Endothelial cell of umbilical vein (primary cell): ENCODE results near the gene MYCBP2. TPM values are rescaled to one million over a fixed set of nuclear protein-coding genes. Genes with fewer than 3 reads are reported as not detected.

ENCODE experiments used
- BruUV-seq: library from RNA; stranded (reverse); fragments of 400-500 nt; replicated peaks from 2 replicates; lab custom pipeline; 2021; lab: Mats Ljungman, UMichigan
- CTCF ChIA-PET: fragments of 300-600, 350-600 bp; sonication (Branson Sonifier 250); formaldehyde crosslinking; loops from one replicate; lab custom pipeline; 2021; ENCODE audit warnings: antibody characterized with exemption, inconsistent platforms; lab: Charles Lee
- POLR2A ChIA-PET: fragments of 300-600, 350-600 bp; sonication (Branson Sonifier 250); formaldehyde crosslinking; loops from one replicate; lab custom pipeline; 2021; ENCODE audit warnings: antibody characterized with exemption, inconsistent platforms; lab: Charles Lee
- DNase-seq: peaks from one replicate; pipeline ENCODE4 v3.0.0-alpha.2; 2011; ENCODE audit warnings: low read depth, low spot score
- FAIRE-seq: peaks from 2 replicates; lab custom pipeline; 2011; peaks lifted over from hg19 to GRCh38; lab: Jason Lieb, UNC
- H2AFZ ChIP-seq: 2 replicates; pipeline ENCODE4 v1.6.0; 2012; ENCODE audit warnings: low read depth, low read length, control low read depth, inconsistent platforms
- H3K27ac ChIP-seq: 2 replicates; pipeline ENCODE4 v1.5.1; 2011; ENCODE audit warnings: low read depth, mild to moderate bottlenecking, control low read depth, low read length, moderate library complexity; ENCODE audit not compliant: insufficient read depth
- H3K27me3 ChIP-seq, 2 experiments: 2 replicates each; pipeline versions ENCODE4 v1.6.0 to v1.6.1; 2011; ENCODE audit warnings: low read length in 2 of 2, mixed read lengths in 1 of 2; ENCODE audit not compliant: control insufficient read depth in 2 of 2, insufficient read depth in 2 of 2
- H3K36me3 ChIP-seq, 2 experiments: 2 replicates in 1 of 2; 3 replicates in 1 of 2; pipeline ENCODE4 v1.5.1; 2011; ENCODE audit warnings: low read length in 2 of 2, mild to moderate bottlenecking in 1 of 2, moderate library complexity in 1 of 2; ENCODE audit not compliant: control insufficient read depth in 2 of 2, insufficient read depth in 2 of 2; ENCODE audit errors: extremely low read depth in 1 of 2
- H3K4me1 ChIP-seq: 3 replicates; pipeline ENCODE4 v1.5.1; 2011; ENCODE audit warnings: mild to moderate bottlenecking, low read length; ENCODE audit not compliant: control insufficient read depth, insufficient read depth; ENCODE audit errors: extremely low read depth
- H3K4me2 ChIP-seq: 2 replicates; pipeline ENCODE4 v1.6.1; 2011; ENCODE audit warnings: low read length, control low read depth, mixed read lengths; ENCODE audit not compliant: insufficient read depth
- H3K4me3 ChIP-seq, 3 experiments: fragments of 200-600 bp in 1 of 3; sonication (generic), shearing (Covaris generic) in 1 of 3; replicated peaks in 1 of 3; 2 replicates each; pipeline ENCODE4 v1.5.1; 2011 to 2016; ENCODE audit warnings: control low read depth in 3 of 3, low read length in 3 of 3, mild to moderate bottlenecking in 2 of 3, inconsistent platforms in 1 of 3, low read depth in 1 of 3, moderate library complexity in 1 of 3; ENCODE audit not compliant: insufficient read depth in 1 of 3
- H3K79me2 ChIP-seq: 2 replicates; pipeline ENCODE4 v1.6.0; 2012; ENCODE audit warnings: low read length, inconsistent platforms; ENCODE audit not compliant: control insufficient read depth, insufficient read depth
- H3K9ac ChIP-seq: replicated peaks from 2 replicates; pipeline ENCODE3; 2011; ENCODE audit warnings: low read length, control low read depth; ENCODE audit not compliant: insufficient read depth; ENCODE audit errors: extremely low read depth
- H3K9me1 ChIP-seq: replicated peaks from 3 replicates; pipeline ENCODE4 v1.6.0; 2011; ENCODE audit warnings: mild to moderate bottlenecking, low read length; ENCODE audit not compliant: control insufficient read depth, insufficient read depth; ENCODE audit errors: extremely low read depth
- H3K9me3 ChIP-seq: replicated peaks from 2 replicates; pipeline ENCODE4 v1.5.1; 2012; ENCODE audit warnings: low read length, inconsistent platforms; ENCODE audit not compliant: control insufficient read depth, insufficient read depth
- H4K20me1 ChIP-seq: replicated peaks from 2 replicates; pipeline ENCODE3; 2011; ENCODE audit warnings: mild to moderate bottlenecking, low read length; ENCODE audit not compliant: control insufficient read depth, insufficient read depth; ENCODE audit errors: extremely low read depth
- EZH2 ChIP-seq: IDR thresholded peaks from 2 replicates; pipeline ENCODE4 v1.6.1; 2012; ENCODE audit warnings: borderline replicate concordance, low read depth, mild to moderate bottlenecking, moderate library complexity, low read length, inconsistent platforms; ENCODE audit not compliant: severe bottlenecking
- FOS ChIP-seq: IDR thresholded peaks from 2 replicates; pipeline ENCODE4 v1.6.1; 2011; ENCODE audit warnings: mild to moderate bottlenecking, low read length, moderate library complexity, borderline replicate concordance; ENCODE audit not compliant: insufficient read depth
- GATA2 ChIP-seq: IDR thresholded peaks from 2 replicates; pipeline ENCODE4 v1.7.0; 2011; ENCODE audit warnings: low read depth, mild to moderate bottlenecking, moderate library complexity, mixed read lengths, low read length; ENCODE audit not compliant: insufficient read length, insufficient read depth
- JUN ChIP-seq: IDR thresholded peaks from 2 replicates; pipeline ENCODE4 v1.6.1; 2011; ENCODE audit warnings: borderline replicate concordance, low read depth; ENCODE audit not compliant: insufficient read length, insufficient read depth
- MYC ChIP-seq: IDR thresholded peaks from one replicate; pipeline ENCODE4 v1.6.1; 2011; ENCODE audit warnings: mild to moderate bottlenecking, low read depth, low read length
- POLR2A ChIP-seq: IDR thresholded peaks from 2 replicates; pipeline ENCODE4 v1.6.1; 2012; ENCODE audit warnings: low read depth, mild to moderate bottlenecking, control low read depth, low read length
- POLR2AphosphoS5 ChIP-seq: IDR thresholded peaks from 2 replicates; pipeline ENCODE4 v1.6.1; 2012; ENCODE audit warnings: low read depth, mild to moderate bottlenecking, control low read depth, low read length, moderate library complexity; ENCODE audit not compliant: insufficient read depth
- dilution Hi-C: fragments of 300-500 bp; cut with MboI; formaldehyde crosslinking; loops from one replicate; pipeline ENCODE4 v1.15.0; 2019; ENCODE audit warnings: low sequenced_read_pairs; ENCODE audit not compliant: extremely low pct_ligation_motif_present
- intact Hi-C: fragments of 100-400 bp; cut with micrococcal nuclease; formaldehyde crosslinking; loops from one replicate; pipeline ENCODE4 v1.10.0; 2022
- polyA plus RNA-seq, 4 experiments: library from polyadenylated mRNA; depleted of rRNA in 3 of 4; stranded (reverse) in 3 of 4; unstranded in 1 of 4; fragments of >200 nt; gene quantifications; 2 replicates each; pipeline versions ENCODE4 v1.2.1 to v1.2.3, GENCODE V29; 2011 to 2012; ENCODE audit warnings: missing spikeins in 1 of 4
- total RNA-seq: library from RNA; stranded (reverse); gene quantifications from 2 replicates; pipeline ENCODE4 v1.2.3, GENCODE V29; 2021
- TF ChIP-seq, protein P1 (sequence below): IDR thresholded peaks from 2 replicates; pipeline ENCODE4 v1.6.1; 2011; ENCODE audit not compliant: insufficient read depth, insufficient read length

Gene MYCBP2
- total and polyA plus RNA-seq, 2 donors (not counting 3 experiments of a cell fraction or from before 2014, with no cell fraction given), result 30.5 to 89.8 TPM

DNA sequence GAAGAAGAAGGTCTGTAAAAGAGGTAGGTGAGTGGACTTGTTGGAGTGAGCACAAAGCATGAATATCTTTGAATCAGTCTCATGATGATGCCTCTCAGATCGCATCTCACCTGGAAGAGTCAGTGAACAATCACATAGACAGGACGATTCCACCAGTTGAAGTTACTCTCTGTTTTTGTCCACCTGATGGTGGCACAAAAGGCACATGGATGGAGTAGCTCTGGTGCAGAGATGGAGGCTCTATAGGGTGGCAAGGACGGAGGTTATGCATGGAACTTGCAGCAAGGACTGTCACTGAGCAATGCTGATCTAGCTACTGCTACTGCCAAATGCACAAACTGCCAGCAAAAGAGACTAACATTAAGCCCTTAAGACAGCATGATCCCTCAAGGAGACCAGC is 10.3 kb upstream of the MYCBP2 start:
- Histone ChIP-seq H3K4me2 (no peak overlapping the region), H4K20me1 (no peaks in the 10 kb centered on the region), H3K9ac (no peak overlapping the region), H3K4me1 (no peaks in the 10 kb centered on the region), H3K27ac (no peak overlapping the region), H2AFZ (no peak overlapping the region), H3K9me1 (no peaks in the 10 kb centered on the region), H3K79me2 (no peaks in the 10 kb centered on the region), H3K36me3 (no peaks in the 10 kb centered on the region), H3K9me3 (no peaks in the 10 kb centered on the region), H3K4me3 (no peak overlapping the region), H3K27me3 (peaks cover 9 to 19% of the 10 kb centered on the region in 2 experiments)
- FAIRE-seq (no peak), DNase-seq (no peak)
- POLR2A ChIA-PET, result no interaction called here
- CTCF ChIA-PET, result no interaction called here
- BruUV-seq, result no TSS peak
- TF ChIP-seq, protein P1, sequence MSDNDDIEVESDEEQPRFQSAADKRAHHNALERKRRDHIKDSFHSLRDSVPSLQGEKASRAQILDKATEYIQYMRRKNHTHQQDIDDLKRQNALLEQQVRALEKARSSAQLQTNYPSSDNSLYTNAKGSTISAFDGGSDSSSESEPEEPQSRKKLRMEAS, result no peak
- no peak for TF ChIP-seq GATA2
- TF ChIP-seq MYC, result no peak
- TF ChIP-seq POLR2AphosphoS5, result no peak
- dilution Hi-C loops, result no loop called here
- intact Hi-C loops, result no loop called here

- POLR2A ChIA-PET, result no interaction called here
- H3K9me1 ChIP-seq, result no peaks in the 10 kb centered on the region
- H3K9me3 ChIP-seq, result no peaks in the 10 kb centered on the region
- H3K27me3 ChIP-seq, result peaks cover 9 to 19% of the 10 kb centered on the region in 2 experiments
- no peaks in the 10 kb centered on the region for H4K20me1 ChIP-seq
- dilution Hi-C loops (no loop called here), intact Hi-C loops (no loop called here)
- DNase-seq (no peak), FAIRE-seq (no peak)
- H3K36me3 ChIP-seq, result no peaks in the 10 kb centered on the region
- H3K4me3 ChIP-seq, result no peak overlapping the region
- TF ChIP-seq, protein P1, result no peak
- TF ChIP-seq GATA2, result no peak
- no peak for TF ChIP-seq EZH2
- no peak for TF ChIP-seq JUN
- TF ChIP-seq POLR2A, result no peak
- TF ChIP-seq FOS, result no peak
- TF ChIP-seq MYC, result no peak
- TF ChIP-seq POLR2AphosphoS5, result no peak
- BruUV-seq, result no TSS peak
- CTCF ChIA-PET, result no interaction called here
- peaks cover 4% of the 10 kb centered on the region for H3K4me1 ChIP-seq
- no peak overlapping the region for H2AFZ ChIP-seq
- H3K27ac ChIP-seq, result no peak overlapping the region
- no peak overlapping the region for H3K4me2 ChIP-seq
- no peak overlapping the region for H3K9ac ChIP-seq
- H3K79me2 ChIP-seq, result no peaks in the 10 kb centered on the region
These were observed 8.6 kb upstream of the MYCBP2 start for GRCh38 chr13:77335543-77335942.
